Gastroesophageal sphincter (tissue), 4 donors: Measurements from ENCODE around the gene SPACA6. TPM values are rescaled to one million over a fixed set of nuclear protein-coding genes. Genes with fewer than 3 reads are reported as not detected.

ENCODE experiments used
- ATAC-seq: fragments of 150-250 bp; one replicate; pipeline ENCODE4 v1.9.1; 2016; ENCODE audit warnings: mild to moderate bottlenecking, moderate library complexity
- H3K27ac ChIP-seq, 4 donors: fragments of 200-600 bp; sonication (generic) in 3 of 4; 1 replicate in 3 of 4; 2 replicates in 1 of 4; pipeline ENCODE4 v1.5.1; 2016 to 2019
- H3K27me3 ChIP-seq: fragments of 200-600 bp; sonication (generic); one replicate; pipeline ENCODE4 v1.5.1; 2019
- H3K36me3 ChIP-seq, 2 donors: fragments of 200-600 bp; sonication (generic); one replicate each; pipeline ENCODE4 v1.5.1; 2019; ENCODE audit warnings: control low read depth in 1 of 2
- H3K4me1 ChIP-seq, 3 donors: fragments of 200-600 bp; sonication (generic); 1 replicate in 2 of 3; 2 replicates in 1 of 3; pipeline ENCODE4 v1.5.1; 2016 to 2019; ENCODE audit warnings: control low read depth in 2 of 3
- H3K4me3 ChIP-seq, 2 donors: fragments of 200-600 bp; sonication (generic); one replicate each; pipeline ENCODE4 v1.5.1; 2019; ENCODE audit warnings: mild to moderate bottlenecking in 1 of 2, moderate library complexity in 1 of 2
- H3K9me3 ChIP-seq, 3 donors: fragments of 200-600 bp; sonication (generic); one replicate each; pipeline ENCODE4 v1.5.1; 2017 to 2019; ENCODE audit warnings: control low read depth in 2 of 3
- CTCF ChIP-seq, 4 experiments: fragments of 200-600 bp in 2 of 4; fragments of 450-650 bp in 2 of 4; sonication (generic) in 1 of 4; IDR thresholded peaks; one replicate each; pipeline ENCODE4 v1.5.1; 2017 to 2019; ENCODE audit warnings: antibody characterized with exemption in 4 of 4, mild to moderate bottlenecking in 2 of 4, moderate library complexity in 2 of 4
- EP300 ChIP-seq: sonication (generic); formaldehyde crosslinking; IDR thresholded peaks from one replicate; pipeline ENCODE4 v1.6.1; 2017; ENCODE audit warnings: antibody characterized with exemption, mild to moderate bottlenecking
- POLR2A ChIP-seq, 2 donors: fragments of 450-650 bp; IDR thresholded peaks; one replicate each; pipeline ENCODE4 v1.6.1; 2017; ENCODE audit warnings: antibody characterized with exemption in 2 of 2, mild to moderate bottlenecking in 2 of 2, moderate library complexity in 1 of 2
- POLR2AphosphoS5 ChIP-seq: sonication (generic); formaldehyde crosslinking; IDR thresholded peaks from one replicate; pipeline ENCODE4 v1.6.1; 2017; ENCODE audit warnings: antibody characterized with exemption
- WGBS, 2 donors: methylation state at CpG; one replicate each; pipeline ENCODE4 v1.1.5; 2018; ENCODE audit warnings: low coverage in 1 of 2; 5-methylcytosine and 5-hydroxymethylcytosine counted together
- total RNA-seq, 4 donors: library from RNA; depleted of rRNA; stranded (reverse); fragments of >200 nt; gene quantifications; one replicate each; pipeline ENCODE4 v1.1.0, GENCODE V29; 2016

The SPACA6 gene
- total RNA-seq, 4 donors from 2014 or later, result 6.3 to 29.7 (median 18.3) TPM

- H3K27ac ChIP-seq, result peak overlapping the region in 3 of 4 donors; percentile 87 to 92 (median 92)
- WGBS, 2 donors, result 77 to 83% methylated on average over 5 to 11 of the region's 12 CpGs
Observed at GRCh38 chr19:51701468-51702100, 8.5 kb downstream of the SPACA6 start.

GRCh38 chr19:51702103-51702824, 9.1 kb downstream of the SPACA6 start:
- Histone ChIP-seq H3K9me3 (no peaks in the 10 kb centered on the region), H3K27me3 (no peaks in the 10 kb centered on the region), H3K4me1 (peaks cover 0 to 43% (median 8%) of the 10 kb centered on the region in 3 donors), H3K27ac (peak overlapping the region; percentile 3 to 92 (median 90)), H3K4me3 (peak overlapping the region in 1 of 2 donors; percentile 56), H3K36me3 (peaks cover 0 to 68% of the 10 kb centered on the region in 2 donors)
- peak; percentile 47 for ATAC-seq
- TF ChIP-seq POLR2AphosphoS5, result peak; percentile 4
- TF ChIP-seq EP300, result no peak
- WGBS, 2 donors, result 25 to 29% methylated on average over 13 to 14 of the region's 27 CpGs

More at GRCh38 chr19:51701468-51702100, 8.5 kb downstream of the SPACA6 start:
- no peaks in the 10 kb centered on the region for H3K9me3 ChIP-seq
- TF ChIP-seq EP300 (no peak), POLR2AphosphoS5 (no peak), CTCF (IDR thresholded peaks at IDR 0.05) (no peak), POLR2A (IDR thresholded peaks at IDR 0.05) (no peak)
- no peaks in the 10 kb centered on the region for H3K27me3 ChIP-seq
- H3K4me1 ChIP-seq, result peaks cover 0 to 43% (median 8%) of the 10 kb centered on the region in 3 donors
- H3K4me3 ChIP-seq, result no peak overlapping the region
- ATAC-seq, result no peak
- H3K36me3 ChIP-seq, result peaks cover 0 to 68% of the 10 kb centered on the region in 2 donors

GRCh38 chr19:51702825-51703574, 9.9 kb downstream of the SPACA6 start:
- Histone ChIP-seq H3K4me1 (peaks cover 0 to 43% (median 8%) of the 10 kb centered on the region in 3 donors), H3K36me3 (peaks cover 0 to 63% of the 10 kb centered on the region in 2 donors), H3K27ac (peak overlapping the region; percentile 3 to 92 (median 90)), H3K4me3 (peak overlapping the region in 1 of 2 donors; percentile 56), H3K27me3 (no peaks in the 10 kb centered on the region), H3K9me3 (no peaks in the 10 kb centered on the region)
- TF ChIP-seq CTCF (IDR thresholded peaks at IDR 0.05) (no peak), POLR2A (IDR thresholded peaks at IDR 0.05) (peak in 1 of 2 donors; percentile 6), POLR2AphosphoS5 (peak; percentile 55)
- 35 to 49% methylated on average over 17 to 18 of the region's 46 CpGs for WGBS, 2 donors
- ATAC-seq, result no peak

- H3K27ac ChIP-seq, result peak overlapping the region; percentile 73 to 92 (median 90)
- peaks cover 0 to 56% of the 10 kb centered on the region in 2 donors for H3K36me3 ChIP-seq
- H3K9me3 ChIP-seq, result no peaks in the 10 kb centered on the region
- H3K4me1 ChIP-seq, result peaks cover 0 to 43% (median 8%) of the 10 kb centered on the region in 3 donors
- no peaks in the 10 kb centered on the region for H3K27me3 ChIP-seq
- 2 to 3% methylated on average over 7 to 15 of the region's 74 CpGs for whole genome bisulfite sequencing, 2 donors
- peak overlapping the region; percentile 38 to 56 for H3K4me3 ChIP-seq
- TF ChIP-seq POLR2A (IDR thresholded peaks at IDR 0.05) (peak; percentile 59 to 83), POLR2AphosphoS5 (peak; percentile 96), CTCF (IDR thresholded peaks at IDR 0.05) (peak in 3 of 4 experiments; percentile 37 to 60 (median 53)), EP300 (no peak)
- ATAC-seq, result peak; percentile 95
Observed at GRCh38 chr19:51703575-51704515, 10.7 kb downstream of the SPACA6 start.
